Smooth muscle cell (in vitro differentiated cells): ENCODE results near the gene GGA1. TPM values are rescaled to one million over a fixed set of nuclear protein-coding genes. Genes with fewer than 3 reads are reported as not detected.
A peak's percentile ranks its signal among the peaks of the same experiment; 100 is the strongest.
"Not testable (repeated sequence)": the region's sequence is repeated elsewhere in the genome, so short reads cannot be mapped to it uniquely, and the experiment has no call there.

ENCODE experiments used
- DNase-seq: peaks from one replicate; lab custom pipeline; 2025; ENCODE audit not compliant: unreplicated experiment; lab: John Stamatoyannopoulos, UW
- H2AFZ ChIP-seq: fragments of 200-600 bp; sonication (generic); 2 replicates; pipeline ENCODE4 v1.6.0; 2016; ENCODE audit warnings: antibody characterized with exemption, low read depth, mild to moderate bottlenecking
- H3F3A ChIP-seq: fragments of 200-600 bp; sonication (generic); 2 replicates; pipeline ENCODE4 v1.6.0; 2017; ENCODE audit warnings: antibody characterized with exemption, low read depth
- H3K27ac ChIP-seq: fragments of 200-600 bp; sonication (generic); 2 replicates; pipeline ENCODE4 v1.5.1; 2016; ENCODE audit warnings: low read depth, mild to moderate bottlenecking
- H3K27me3 ChIP-seq: fragments of 200-600 bp; sonication (generic); 2 replicates; pipeline ENCODE4 v1.6.1; 2016; ENCODE audit warnings: low read depth, mild to moderate bottlenecking
- H3K36me3 ChIP-seq: fragments of 200-600 bp; sonication (generic); 2 replicates; pipeline ENCODE4 v1.5.1; 2016; ENCODE audit warnings: low read depth
- H3K4me1 ChIP-seq: fragments of 200-600 bp; sonication (generic); 2 replicates; pipeline ENCODE4 v1.5.1; 2016; ENCODE audit warnings: low read depth
- H3K4me2 ChIP-seq: fragments of 200-600 bp; sonication (generic); 2 replicates; pipeline ENCODE4 v1.6.0; 2016; ENCODE audit warnings: mild to moderate bottlenecking
- H3K4me3 ChIP-seq: fragments of 200-600 bp; sonication (generic); 2 replicates; pipeline ENCODE4 v1.5.1; 2016; ENCODE audit warnings: mild to moderate bottlenecking
- H3K79me2 ChIP-seq: fragments of 200-600 bp; sonication (generic); 2 replicates; pipeline ENCODE4 v1.6.0; 2016; ENCODE audit warnings: low read depth, mild to moderate bottlenecking
- H3K9ac ChIP-seq: fragments of 200-600 bp; sonication (generic); 2 replicates; pipeline ENCODE4 v1.6.0; 2016; ENCODE audit warnings: low read depth
- H3K9me3 ChIP-seq: fragments of 200-600 bp; sonication (generic); replicated peaks from 2 replicates; pipeline ENCODE4 v1.5.1; 2016; ENCODE audit warnings: low read depth
- H4K20me1 ChIP-seq: fragments of 200-600 bp; sonication (generic); 2 replicates; pipeline ENCODE4 v1.6.0; 2016; ENCODE audit warnings: low read depth
- CTCF ChIP-seq: fragments of 200-600 bp; sonication (generic); IDR thresholded peaks from 2 replicates; pipeline ENCODE4 v1.5.1; 2017; ENCODE audit warnings: borderline replicate concordance, mild to moderate bottlenecking, antibody characterized with exemption; ENCODE audit not compliant: insufficient read depth, poor library complexity, severe bottlenecking
- WGBS: methylation state at CpG from one replicate; pipeline ENCODE4 v1.1.7; 2016; ENCODE audit warnings: low lambda C conversion rate; 5-methylcytosine and 5-hydroxymethylcytosine counted together
- polyA plus RNA-seq: library from polyadenylated mRNA; unstranded; fragments of >200 nt; fragmentation: Nextera tagmentation; extraction: Ambion mirVana; gene quantifications from 2 replicates; pipeline ENCODE4 v1.2.1, GENCODE V29; 2016
- total RNA-seq: library from RNA; depleted of rRNA; stranded (reverse); fragments of >200 nt; gene quantifications from 2 replicates; pipeline ENCODE4 v1.2.3, GENCODE V29; 2014

Gene GGA1
- total and polyA plus RNA-seq, 2 experiments from 2014 or later = 15.6 to 44.0 TPM

GRCh38 chr22:37607935-37608476 lies 628 bp upstream of the GGA1 start:
- peak overlapping the region; percentile 90 for H3K9ac ChIP-seq
- H3K36me3 ChIP-seq = no peaks in the 10 kb centered on the region
- peak overlapping the region; percentile 82 for H2AFZ ChIP-seq
- DNase-seq = no peak
- no peak for TF ChIP-seq CTCF
- H3K4me3 ChIP-seq = peak overlapping the region; percentile 89
- H3K79me2 ChIP-seq = peaks cover 28% of the 10 kb centered on the region
- peak overlapping the region; percentile 96 for H3K4me2 ChIP-seq
- H3F3A ChIP-seq = peaks cover 2% of the 10 kb centered on the region
- peaks cover 8% of the 10 kb centered on the region for H3K4me1 ChIP-seq
- no peaks in the 10 kb centered on the region for H4K20me1 ChIP-seq
- H3K27me3 ChIP-seq = no peaks in the 10 kb centered on the region
- H3K27ac ChIP-seq = peak overlapping the region; percentile 96
- H3K9me3 ChIP-seq = no peaks in the 10 kb centered on the region
- 5% methylated on average over 17 of the region's 17 CpGs for WGBS

- Histone ChIP-seq H3K9me3 (no peaks in the 10 kb centered on the region), H3K4me2 (peak overlapping the region; percentile 96), H2AFZ (no peak overlapping the region), H3K27me3 (no peaks in the 10 kb centered on the region), H3F3A (peaks cover 2% of the 10 kb centered on the region), H3K27ac (peak overlapping the region; percentile 96), H3K4me1 (peaks cover 8% of the 10 kb centered on the region), H4K20me1 (no peaks in the 10 kb centered on the region), H3K9ac (peak overlapping the region; percentile 90), H3K36me3 (no peaks in the 10 kb centered on the region), H3K4me3 (peak overlapping the region; percentile 89), H3K79me2 (peaks cover 28% of the 10 kb centered on the region)
- no peak for DNase-seq
- TF ChIP-seq CTCF = no peak
- 28% methylated on average over 26 of the region's 26 CpGs for WGBS
Observed at GRCh38 chr22:37609240-37610152, 862 bp downstream of the GGA1 start.

- not testable (repeated sequence) for H3K4me1 ChIP-seq, H3K9me3 ChIP-seq, H3K27ac ChIP-seq, H2AFZ ChIP-seq, H3K27me3 ChIP-seq, H4K20me1 ChIP-seq, H3F3A ChIP-seq, H3K36me3 ChIP-seq, DNase-seq, H3K9ac ChIP-seq
- Histone ChIP-seq H3K4me2 (peak overlapping the region; percentile 96), H3K4me3 (peak overlapping the region; percentile 89), H3K79me2 (peaks cover 28% of the 10 kb centered on the region)
- 97% methylated on average over 3 of the region's 3 CpGs for WGBS
Observed at GRCh38 chr22:37610153-37610475, 1.5 kb downstream of the GGA1 start.

GRCh38 chr22:37610480-37611129 lies 2.0 kb downstream of the GGA1 start:
- no peaks in the 10 kb centered on the region for H3K36me3 ChIP-seq
- no peak for TF ChIP-seq CTCF
- H3K9ac ChIP-seq = no peak overlapping the region
- H3K9me3 ChIP-seq = no peaks in the 10 kb centered on the region
- no peak for DNase-seq
- 95% methylated on average over 15 of the region's 15 CpGs for WGBS
- no peaks in the 10 kb centered on the region for H4K20me1 ChIP-seq
- H3K4me1 ChIP-seq = peaks cover 8% of the 10 kb centered on the region
- no peak overlapping the region for H3K4me3 ChIP-seq
- no peak overlapping the region for H3K27ac ChIP-seq
- H3K79me2 ChIP-seq = peaks cover 28% of the 10 kb centered on the region
- H2AFZ ChIP-seq = no peak overlapping the region
- no peaks in the 10 kb centered on the region for H3K27me3 ChIP-seq
- peaks cover 2% of the 10 kb centered on the region for H3F3A ChIP-seq
- H3K4me2 ChIP-seq = no peak overlapping the region
